ENCODE data around the gene NDUFB8. TPM values are rescaled to one million over a fixed set of nuclear protein-coding genes. Genes with fewer than 3 reads are reported as not detected.

NDUFB8 gene
- total and polyA plus RNA-seq, 3 experiments from 2014 or later: 242 to 488 (median 246) TPM

DNA sequence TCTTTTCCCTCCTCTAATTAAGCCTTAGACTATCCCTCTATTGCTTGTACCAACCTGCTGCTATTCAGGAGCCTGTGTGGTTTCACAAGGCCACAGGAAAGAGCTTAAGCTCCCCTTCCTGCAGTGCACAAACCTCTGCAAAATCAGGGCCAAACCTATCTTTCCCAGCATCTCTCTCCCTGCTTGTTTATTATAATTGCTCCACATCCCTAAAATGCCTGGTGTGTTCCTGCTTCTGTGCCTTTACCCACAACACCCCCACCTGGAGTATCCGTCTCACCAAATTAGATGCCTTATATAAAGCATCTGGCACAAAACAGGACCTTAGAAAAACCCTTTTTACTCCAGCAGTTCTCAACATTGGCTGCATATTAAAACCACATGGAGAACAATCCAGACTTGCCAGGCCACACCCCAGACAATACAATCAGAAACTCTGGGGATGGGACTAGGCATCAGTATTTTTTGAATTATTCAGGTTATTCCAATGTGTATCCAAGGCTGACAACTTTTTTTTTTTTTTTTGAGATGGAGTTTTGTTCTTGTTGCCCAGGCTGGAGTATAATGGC is 26.7 kb downstream of the NDUFB8 start:
- no peak for DNase-seq
- H3K27me3 ChIP-seq (ENCODE audit: insufficient read depth, low read length, poor library complexity, severe bottlenecking): no peaks in the 10 kb centered on the region
- Mint-ChIP-seq H3K4me1 (peaks cover 13 to 21% (median 21%) of the 10 kb centered on the region in 3 donors), H3K36me3 (peaks cover 26 to 85% (median 30%) of the 10 kb centered on the region in 3 donors), H3K9me3 (no peaks in the 10 kb centered on the region), H3K27me3 (no peaks in the 10 kb centered on the region), H3K27ac (peak overlapping the region in 4 of 8 donors; percentile 8 to 82 (median 21)), H3K4me3 (no peak overlapping the region)
- ChIA-PET POLR2A (no interaction called here), CTCF (interaction anchor here (1.0 to 1.3 kb wide), 2 partner anchors 20 to 21 kb away, joined by 3 to 4 read pairs; no protein-coding TSS in a partner anchor)
- no peak overlapping the region for H3K27ac ChIP-seq (ENCODE audit: low read depth, low read length)
- H3K4me3 ChIP-seq (ENCODE audit: low read length): no peak overlapping the region
- no peaks in the 10 kb centered on the region for H3K9me3 ChIP-seq (ENCODE audit: low read length)
- peaks cover 8% of the 10 kb centered on the region for H3K4me1 ChIP-seq (ENCODE audit: insufficient read depth, low read length)
- peaks cover 47% of the 10 kb centered on the region for H3K36me3 ChIP-seq (ENCODE audit: insufficient read depth, low read length)

DNA sequence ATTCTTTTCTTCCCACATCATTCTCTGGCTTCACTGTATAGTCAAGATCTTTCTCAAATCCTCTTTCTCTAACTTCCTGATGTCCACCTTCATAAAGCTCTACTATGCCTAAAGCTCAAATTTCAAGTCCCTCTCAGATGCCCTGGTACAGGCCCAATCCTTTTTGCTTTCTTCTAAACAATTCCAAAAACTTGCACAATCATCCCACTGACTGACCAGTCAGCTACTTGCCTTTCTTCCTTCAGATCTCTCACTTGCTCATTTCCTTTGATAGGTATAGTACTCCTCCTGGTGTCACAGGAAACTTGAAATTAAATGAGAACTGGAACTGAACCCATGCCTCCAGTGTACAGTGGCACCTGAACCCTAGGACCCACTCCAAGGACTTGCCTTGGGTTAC is 28.2 kb downstream of the NDUFB8 start:
- no peaks in the 10 kb centered on the region for H3K27me3 ChIP-seq (ENCODE audit: insufficient read depth, low read length, poor library complexity, severe bottlenecking)
- Mint-ChIP-seq H3K9me3 (no peaks in the 10 kb centered on the region), H3K27me3 (no peaks in the 10 kb centered on the region), H3K36me3 (peaks cover 26 to 91% (median 36%) of the 10 kb centered on the region in 3 donors), H3K4me1 (peaks cover under 1 to 13% (median 11%) of the 10 kb centered on the region in 3 donors), H3K27ac (peak overlapping the region in 2 of 8 donors; percentile 41 to 91), H3K4me3 (no peak overlapping the region)
- no peak overlapping the region for H3K27ac ChIP-seq (ENCODE audit: low read depth, low read length)
- DNase-seq: no peak
- H3K4me1 ChIP-seq (ENCODE audit: insufficient read depth, low read length): no peaks in the 10 kb centered on the region
- CTCF ChIA-PET: interaction anchor here (3.5 kb wide), 1 partner anchor 8 kb away, joined by 17 read pairs; no protein-coding TSS in a partner anchor
- no peaks in the 10 kb centered on the region for H3K9me3 ChIP-seq (ENCODE audit: low read length)
- no peak overlapping the region for H3K4me3 ChIP-seq (ENCODE audit: low read length)
- POLR2A ChIA-PET: no interaction called here
- peaks cover 51% of the 10 kb centered on the region for H3K36me3 ChIP-seq (ENCODE audit: insufficient read depth, low read length)

DNA sequence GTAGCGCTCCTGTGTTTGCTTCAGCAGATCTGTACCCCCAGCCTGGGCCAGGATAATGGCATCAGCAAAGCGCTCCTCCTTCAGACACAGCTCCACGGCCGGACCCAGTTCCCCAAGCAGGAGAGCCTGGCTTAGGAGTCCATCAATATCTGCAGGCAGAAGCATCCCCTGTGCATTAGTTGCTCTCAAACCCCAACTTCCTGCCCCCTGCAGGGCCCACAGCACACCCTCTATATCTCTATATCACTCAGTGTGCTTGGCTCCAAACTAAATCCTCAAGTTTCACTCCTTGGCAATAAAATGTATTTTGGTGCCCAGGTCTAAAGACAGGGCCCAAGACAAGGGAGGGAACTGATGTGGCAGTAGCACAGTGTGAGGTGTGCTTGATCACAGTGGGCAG is 31.6 kb downstream of the NDUFB8 start:
- Mint-ChIP-seq H3K27me3 (no peaks in the 10 kb centered on the region), H3K9me3 (no peaks in the 10 kb centered on the region), H3K36me3 (peaks cover 18 to 92% (median 40%) of the 10 kb centered on the region in 3 donors), H3K27ac (peak overlapping the region in 2 of 8 donors; percentile 52 to 58), H3K4me1 (peaks cover 0 to 7% (median 3%) of the 10 kb centered on the region in 3 donors), H3K4me3 (no peak overlapping the region)
- peaks cover 44% of the 10 kb centered on the region for H3K36me3 ChIP-seq (ENCODE audit: insufficient read depth, low read length)
- no peak overlapping the region for H3K27ac ChIP-seq (ENCODE audit: low read depth, low read length)
- ChIA-PET CTCF (interaction anchor here (3.0 to 3.5 kb wide), 2 partner anchors 12 to 15 kb away, joined by 16 to 17 read pairs; no protein-coding TSS in a partner anchor), POLR2A (no interaction called here)
- H3K4me1 ChIP-seq (ENCODE audit: insufficient read depth, low read length): no peaks in the 10 kb centered on the region
- H3K9me3 ChIP-seq (ENCODE audit: low read length): no peaks in the 10 kb centered on the region
- no peaks in the 10 kb centered on the region for H3K27me3 ChIP-seq (ENCODE audit: insufficient read depth, low read length, poor library complexity, severe bottlenecking)
- DNase-seq: no peak
- no peak overlapping the region for H3K4me3 ChIP-seq (ENCODE audit: low read length)

DNA sequence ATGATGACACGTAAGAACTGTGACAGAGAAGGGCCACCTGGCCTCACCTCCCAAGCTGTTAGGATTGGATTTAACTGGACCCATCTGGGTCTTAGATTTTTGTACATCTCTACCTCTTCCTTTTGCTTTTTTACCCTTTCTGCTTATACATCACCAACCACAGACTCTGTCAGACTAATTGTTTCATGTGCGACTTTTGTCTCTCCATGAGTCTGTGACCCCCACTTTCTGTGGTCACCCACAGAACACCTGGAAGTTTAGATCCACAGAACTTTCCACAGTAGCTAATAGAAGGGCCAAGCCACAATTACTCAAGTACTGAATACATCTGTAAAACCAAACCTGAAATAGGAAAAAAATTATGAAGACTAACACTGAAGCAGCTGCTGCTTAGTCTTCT is 33.1 kb downstream of the NDUFB8 start:
- Mint-ChIP-seq H3K4me3 (no peak overlapping the region), H3K27me3 (no peaks in the 10 kb centered on the region), H3K4me1 (peaks cover 0 to 1% (median 0%) of the 10 kb centered on the region in 3 donors), H3K9me3 (no peaks in the 10 kb centered on the region), H3K27ac (peak overlapping the region in 2 of 8 donors; percentile 36 to 61), H3K36me3 (peaks cover 14 to 88% (median 37%) of the 10 kb centered on the region in 3 donors)
- H3K27me3 ChIP-seq (ENCODE audit: insufficient read depth, low read length, poor library complexity, severe bottlenecking): no peaks in the 10 kb centered on the region
- POLR2A ChIA-PET: no interaction called here
- DNase-seq: no peak
- no peaks in the 10 kb centered on the region for H3K4me1 ChIP-seq (ENCODE audit: insufficient read depth, low read length)
- CTCF ChIA-PET: interaction anchor here (2.5 to 5.8 kb wide), 2 partner anchors 12 to 13 kb away, joined by 12 to 42 read pairs; no protein-coding TSS in a partner anchor
- H3K4me3 ChIP-seq (ENCODE audit: low read length): no peak overlapping the region
- H3K27ac ChIP-seq (ENCODE audit: low read depth, low read length): no peak overlapping the region
- peaks cover 39% of the 10 kb centered on the region for H3K36me3 ChIP-seq (ENCODE audit: insufficient read depth, low read length)
- H3K9me3 ChIP-seq (ENCODE audit: low read length): no peaks in the 10 kb centered on the region

DNA sequence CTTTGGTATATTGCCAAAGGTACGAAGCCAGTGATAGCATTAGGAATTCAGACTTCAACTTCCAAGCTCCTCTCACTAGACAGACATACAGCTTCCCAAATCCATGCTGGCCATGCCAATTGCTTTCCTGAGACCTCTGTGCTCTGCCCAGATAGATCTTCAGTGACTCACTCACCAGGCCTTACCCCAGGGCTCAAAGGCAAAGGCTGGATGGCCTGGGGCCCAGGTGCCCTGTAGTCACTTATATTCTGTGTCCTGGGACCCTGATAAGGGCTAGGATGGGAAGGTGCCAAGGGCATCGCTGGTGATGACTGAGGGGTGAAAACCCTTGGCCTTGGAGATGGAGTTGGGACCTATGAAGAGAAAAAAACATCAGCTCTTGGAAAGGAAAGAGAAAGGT is 39.1 kb downstream of the NDUFB8 start:
- H3K4me3 Mint-ChIP-seq: no peak overlapping the region
- no peaks in the 10 kb centered on the region for H3K27me3 Mint-ChIP-seq
- Histone ChIP-seq H3K27me3 (ENCODE audit: insufficient read depth, low read length, poor library complexity, severe bottlenecking) (no peaks in the 10 kb centered on the region), H3K4me1 (ENCODE audit: insufficient read depth, low read length) (no peaks in the 10 kb centered on the region), H3K4me3 (ENCODE audit: low read length) (no peak overlapping the region), H3K36me3 (ENCODE audit: insufficient read depth, low read length) (peaks cover 27% of the 10 kb centered on the region), H3K27ac (ENCODE audit: low read depth, low read length) (no peak overlapping the region), H3K9me3 (ENCODE audit: low read length) (no peaks in the 10 kb centered on the region)
- DNase-seq: no peak
- ChIA-PET POLR2A (no interaction called here), CTCF (no interaction called here)
- H3K36me3 Mint-ChIP-seq: peaks cover 14 to 82% (median 20%) of the 10 kb centered on the region in 3 donors
- no peaks in the 10 kb centered on the region for H3K4me1 Mint-ChIP-seq
- peak overlapping the region in 1 of 8 donors; percentile 79 for H3K27ac Mint-ChIP-seq
- H3K9me3 Mint-ChIP-seq: no peaks in the 10 kb centered on the region

DNA sequence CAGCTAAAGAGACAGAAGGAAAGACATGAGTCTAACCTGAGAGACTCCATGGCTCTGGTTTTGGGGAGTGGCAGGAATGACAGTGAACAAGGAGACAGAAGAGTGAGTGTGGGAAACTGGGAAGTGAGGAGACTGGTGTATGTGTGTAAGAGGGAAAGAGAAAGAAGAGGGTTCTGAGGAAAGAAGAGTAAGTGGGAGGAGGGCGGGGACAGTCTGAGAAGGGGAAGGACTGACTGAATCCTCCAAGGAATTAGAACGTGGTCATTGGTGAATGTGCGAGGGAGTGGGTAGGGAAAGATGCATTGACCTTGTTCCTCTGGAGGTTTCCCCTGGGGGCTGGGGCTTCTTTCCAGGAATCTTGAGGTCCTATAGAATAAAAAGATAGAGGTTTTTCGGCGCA is 40.3 kb downstream of the NDUFB8 start:
- Histone ChIP-seq H3K27ac (ENCODE audit: low read depth, low read length) (no peak overlapping the region), H3K4me1 (ENCODE audit: insufficient read depth, low read length) (no peaks in the 10 kb centered on the region), H3K36me3 (ENCODE audit: insufficient read depth, low read length) (peaks cover 24% of the 10 kb centered on the region), H3K27me3 (ENCODE audit: insufficient read depth, low read length, poor library complexity, severe bottlenecking) (no peaks in the 10 kb centered on the region), H3K9me3 (ENCODE audit: low read length) (no peaks in the 10 kb centered on the region), H3K4me3 (ENCODE audit: low read length) (no peak overlapping the region)
- POLR2A ChIA-PET: no interaction called here
- H3K9me3 Mint-ChIP-seq: no peaks in the 10 kb centered on the region
- no peaks in the 10 kb centered on the region for H3K27me3 Mint-ChIP-seq
- no peak overlapping the region for H3K4me3 Mint-ChIP-seq
- peak overlapping the region in 1 of 8 donors; percentile 75 for H3K27ac Mint-ChIP-seq
- no peaks in the 10 kb centered on the region for H3K4me1 Mint-ChIP-seq
- CTCF ChIA-PET: no interaction called here
- H3K36me3 Mint-ChIP-seq: peaks cover 19 to 78% (median 19%) of the 10 kb centered on the region in 3 donors
- DNase-seq: no peak

DNA sequence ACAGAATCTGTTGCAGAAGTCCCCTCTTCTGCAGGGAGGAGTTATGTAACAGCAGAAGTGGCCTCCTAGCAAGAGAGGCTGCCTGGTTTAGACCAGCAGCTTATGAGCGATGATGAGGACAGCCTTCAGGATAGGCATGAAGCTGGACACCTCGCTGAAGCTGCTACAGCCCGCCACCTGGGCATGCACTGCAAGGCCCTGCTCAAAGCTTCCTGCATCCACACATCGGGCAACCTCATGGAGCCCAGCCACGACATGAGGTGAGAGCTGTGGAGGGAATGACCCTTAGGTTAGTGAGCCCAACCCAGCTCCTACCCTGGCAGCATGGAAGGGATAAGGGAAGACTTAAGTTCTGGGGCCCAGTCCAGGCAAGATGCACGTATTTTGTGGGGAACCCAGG is 42.1 kb downstream of the NDUFB8 start:
- Mint-ChIP-seq H3K36me3 (peaks cover 12 to 62% (median 19%) of the 10 kb centered on the region in 3 donors), H3K27me3 (no peaks in the 10 kb centered on the region), H3K27ac (no peak overlapping the region), H3K4me1 (peaks cover 7 to 8% (median 7%) of the 10 kb centered on the region in 3 donors), H3K4me3 (no peak overlapping the region), H3K9me3 (no peaks in the 10 kb centered on the region)
- no peaks in the 10 kb centered on the region for H3K4me1 ChIP-seq (ENCODE audit: insufficient read depth, low read length)
- peaks cover 19% of the 10 kb centered on the region for H3K36me3 ChIP-seq (ENCODE audit: insufficient read depth, low read length)
- H3K27me3 ChIP-seq (ENCODE audit: insufficient read depth, low read length, poor library complexity, severe bottlenecking): no peaks in the 10 kb centered on the region
- H3K27ac ChIP-seq (ENCODE audit: low read depth, low read length): no peak overlapping the region
- H3K9me3 ChIP-seq (ENCODE audit: low read length): no peaks in the 10 kb centered on the region
- no peak overlapping the region for H3K4me3 ChIP-seq (ENCODE audit: low read length)
- CTCF ChIA-PET: interaction anchor here (4.5 kb wide), 1 partner anchor 22 kb away, joined by 15 read pairs; no protein-coding TSS in a partner anchor
- DNase-seq: no peak
- POLR2A ChIA-PET: no interaction called here

DNA sequence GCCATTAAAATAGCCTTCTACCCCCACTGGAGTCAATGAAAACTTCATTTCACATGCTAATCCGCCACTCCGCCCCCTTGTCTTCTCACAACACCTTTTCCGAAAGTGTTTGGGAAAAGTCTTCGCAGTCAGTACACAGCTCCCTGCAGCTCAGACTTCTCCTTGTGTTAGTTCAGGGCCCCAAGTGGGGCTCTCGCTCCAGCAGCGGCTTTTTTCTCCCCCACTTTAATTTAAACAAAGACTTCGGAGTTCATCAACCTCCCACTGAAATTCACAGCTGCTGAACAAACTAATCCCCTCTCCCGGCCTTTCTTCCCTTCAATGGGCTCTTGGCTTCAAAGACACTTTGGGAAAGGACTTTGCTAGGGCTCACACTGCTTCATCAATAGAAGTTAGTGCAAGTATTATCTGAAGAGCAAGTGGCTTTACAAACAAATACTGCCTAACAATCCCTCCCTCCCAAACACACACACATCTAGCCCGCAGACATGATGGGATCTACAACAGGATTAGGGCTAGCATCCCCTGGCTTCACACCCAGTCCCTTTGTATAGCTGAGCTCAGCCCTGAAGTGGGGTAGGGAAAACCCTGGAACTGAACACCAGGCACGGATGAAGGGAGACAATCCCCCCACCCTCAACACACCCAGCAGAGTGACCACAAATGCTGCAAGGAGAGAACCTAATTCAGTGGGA is 43.7 kb downstream of the NDUFB8 start:
- CTCF ChIA-PET: interaction anchor here (4.5 kb wide), 1 partner anchor 23 kb away, joined by 15 read pairs; no protein-coding TSS in a partner anchor
- POLR2A ChIA-PET: no interaction called here

More for the DNA sequence above, 43.7 kb downstream of the NDUFB8 start:
- Histone ChIP-seq H3K36me3 (ENCODE audit: insufficient read depth, low read length) (peaks cover 16% of the 10 kb centered on the region), H3K4me3 (ENCODE audit: low read length) (no peak overlapping the region), H3K27ac (ENCODE audit: low read depth, low read length) (no peak overlapping the region), H3K9me3 (ENCODE audit: low read length) (no peaks in the 10 kb centered on the region), H3K27me3 (ENCODE audit: insufficient read depth, low read length, poor library complexity, severe bottlenecking) (no peaks in the 10 kb centered on the region), H3K4me1 (ENCODE audit: insufficient read depth, low read length) (no peaks in the 10 kb centered on the region)
- no peaks in the 10 kb centered on the region for H3K9me3 Mint-ChIP-seq
- H3K36me3 Mint-ChIP-seq: peaks cover 12 to 51% (median 13%) of the 10 kb centered on the region in 3 donors
- no peak for DNase-seq
- no peak overlapping the region for H3K4me3 Mint-ChIP-seq
- peaks cover 2 to 4% of the 10 kb centered on the region in 2 donors for H3K27me3 Mint-ChIP-seq
- peak overlapping the region in 2 of 8 donors; percentile 2 to 30 for H3K27ac Mint-ChIP-seq
- peaks cover 11 to 15% (median 12%) of the 10 kb centered on the region in 3 donors for H3K4me1 Mint-ChIP-seq

Measured in CD8-positive, alpha-beta memory T cell (primary cell).